ENCODE results near the gene MB21D2.

The MB21D2 gene

GRCh38 chr3:192833177-192833890, 84.3 kb downstream of the MB21D2 start:
- DNase-seq (ENCODE audit: low spot score) = no peak

- no peak for DNase-seq (ENCODE audit: low spot score)
These were observed 85.8 kb downstream of the MB21D2 start for GRCh38 chr3:192831801-192832347.

- DNase-seq (ENCODE audit: low spot score) = no peak
These were observed 86.5 kb downstream of the MB21D2 start for GRCh38 chr3:192831111-192831644.

- DNase-seq (ENCODE audit: low spot score) = no peak
These were observed 87.2 kb downstream of the MB21D2 start for GRCh38 chr3:192830291-192831110.

- no peak for DNase-seq (ENCODE audit: low spot score)
These were observed 89.6 kb downstream of the MB21D2 start for GRCh38 chr3:192827863-192828594.

- no peak for DNase-seq (ENCODE audit: low spot score)
These were observed 90.4 kb downstream of the MB21D2 start for GRCh38 chr3:192827208-192827607.

GRCh38 chr3:192826214-192827006, 91.2 kb downstream of the MB21D2 start:
- DNase-seq (ENCODE audit: low spot score) = no peak

- peak; percentile 44 for DNase-seq (ENCODE audit: low spot score)
These were observed 91.9 kb downstream of the MB21D2 start for GRCh38 chr3:192825657-192826200.

GRCh38 chr3:192825216-192825615, 92.4 kb downstream of the MB21D2 start:
- no peak for DNase-seq (ENCODE audit: low spot score)

- DNase-seq (ENCODE audit: low spot score) = no peak
These were observed 93.3 kb downstream of the MB21D2 start for GRCh38 chr3:192824313-192824712.

- no peak for DNase-seq (ENCODE audit: low spot score)
These were observed 96.5 kb downstream of the MB21D2 start for GRCh38 chr3:192821161-192821560.

GRCh38 chr3:192820161-192820560, 97.5 kb downstream of the MB21D2 start:
- no peak for DNase-seq (ENCODE audit: low spot score)

- DNase-seq (ENCODE audit: low spot score) = no peak
These were observed 98.6 kb downstream of the MB21D2 start for GRCh38 chr3:192819001-192819569.

GRCh38 chr3:192818126-192818525, 99.5 kb downstream of the MB21D2 start:
- DNase-seq (ENCODE audit: low spot score) = no peak

GRCh38 chr3:192817506-192817905, 100.2 kb downstream of the MB21D2 start:
- no peak for DNase-seq (ENCODE audit: low spot score)

- no peak for DNase-seq (ENCODE audit: low spot score)
These were observed 100.6 kb downstream of the MB21D2 start for GRCh38 chr3:192817053-192817452.

GRCh38 chr3:192816351-192816750, 101.3 kb downstream of the MB21D2 start:
- peak; percentile 60 for DNase-seq (ENCODE audit: low spot score)

GRCh38 chr3:192812743-192813383, 104.8 kb downstream of the MB21D2 start:
- DNase-seq (ENCODE audit: low spot score) = peak; percentile 40

- no peak for DNase-seq (ENCODE audit: low spot score)
These were observed 111.9 kb downstream of the MB21D2 start for GRCh38 chr3:192805711-192806110.

GRCh38 chr3:192804502-192804901, 113.2 kb downstream of the MB21D2 start:
- DNase-seq (ENCODE audit: low spot score) = no peak

All from NAMALWA (cell line).